ENCODE data around the gene IVD.

DNA sequence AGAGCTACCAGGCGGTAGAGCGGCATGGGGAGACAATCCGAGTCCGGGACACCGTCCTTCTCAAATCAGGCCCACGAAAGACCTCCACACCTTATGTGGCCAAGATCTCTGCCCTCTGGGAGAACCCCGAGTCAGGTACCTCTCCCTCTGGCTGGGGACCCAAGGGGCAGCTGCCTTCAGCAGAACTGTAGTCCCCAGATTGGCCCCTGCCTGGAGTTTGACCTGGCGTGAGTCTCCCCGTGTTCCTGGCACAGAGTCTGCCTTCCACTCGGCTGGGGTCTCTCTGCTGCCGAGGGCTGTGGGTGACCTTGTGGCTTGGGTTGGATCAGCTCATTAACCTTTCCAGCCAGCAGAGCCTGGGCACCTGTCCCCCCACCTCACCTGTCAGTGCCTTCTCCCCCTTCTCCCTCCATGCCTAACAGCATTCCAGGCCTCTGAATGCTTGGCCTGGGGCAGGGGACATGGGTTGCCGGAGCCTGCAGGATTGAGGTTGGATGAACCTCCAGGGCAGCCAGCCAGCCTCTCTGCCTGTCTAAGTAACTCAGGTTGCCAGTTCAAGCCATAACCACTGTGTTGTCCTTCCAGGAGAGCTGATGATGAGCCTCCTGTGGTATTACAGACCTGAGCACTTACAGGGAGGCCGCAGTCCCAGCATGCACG, 58.4 kb downstream of the IVD start:
- TF ChIP-seq EZH2 (IDR thresholded peaks at IDR 0.05) (no peak), POLR2AphosphoS5 (IDR thresholded peaks at IDR 0.05; ENCODE audit: borderline replicate concordance, low read depth, low read length) (no peak)
